HG03045 (cell line): Measurements from ENCODE around the gene HNRNPL.
"Not testable (repeated sequence)": the region's sequence is repeated elsewhere in the genome, so short reads cannot be mapped to it uniquely, and the experiment has no call there.

Experiments
- ATAC-seq: cut with Tn5 transposase; IDR thresholded peaks from one replicate; pipeline ENCODE4 v1.9.1; 2021; ENCODE audit warnings: mild to moderate bottlenecking, moderate library complexity; ENCODE audit not compliant: unreplicated experiment

HNRNPL gene

DNA sequence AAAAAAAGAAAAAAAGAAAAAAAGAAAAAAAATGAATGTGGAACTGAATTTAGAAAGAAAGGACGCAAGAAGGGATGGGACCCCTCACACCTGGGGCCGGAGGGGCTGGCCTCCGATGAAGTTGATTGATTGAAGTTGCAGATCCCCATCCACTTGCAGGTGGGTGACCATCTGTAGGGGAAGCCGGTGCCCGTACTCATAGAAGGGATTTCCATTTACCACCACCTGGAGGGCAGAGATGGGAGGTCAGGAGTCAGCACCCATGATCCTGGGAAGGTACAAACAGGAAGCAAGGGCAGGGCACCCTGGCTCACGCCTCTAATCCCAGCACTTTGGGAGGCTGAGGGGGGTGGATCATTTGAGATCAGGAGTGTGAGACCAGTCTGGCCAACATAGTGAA is 43.4 kb downstream of the HNRNPL start:
- ATAC-seq: no peak

DNA sequence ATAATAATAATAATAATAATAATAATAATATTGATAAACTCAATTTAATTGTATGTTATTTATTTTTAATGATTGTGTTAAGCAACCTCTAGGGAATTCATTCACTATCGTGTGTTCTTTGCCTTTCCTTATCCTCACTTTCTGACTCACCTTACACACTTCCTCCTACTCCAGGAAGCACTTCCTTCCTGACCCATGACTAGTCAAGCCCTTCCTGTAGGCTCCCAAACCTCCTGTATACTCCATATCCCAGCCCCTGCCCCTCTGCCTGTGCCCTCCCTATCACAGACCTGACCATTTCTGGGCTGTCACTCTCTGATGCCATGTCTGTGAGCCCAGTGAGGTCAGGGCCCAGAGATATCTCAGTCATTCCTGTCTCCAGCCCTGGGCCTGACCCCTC is 44.6 kb downstream of the HNRNPL start:
- ATAC-seq: no peak

DNA sequence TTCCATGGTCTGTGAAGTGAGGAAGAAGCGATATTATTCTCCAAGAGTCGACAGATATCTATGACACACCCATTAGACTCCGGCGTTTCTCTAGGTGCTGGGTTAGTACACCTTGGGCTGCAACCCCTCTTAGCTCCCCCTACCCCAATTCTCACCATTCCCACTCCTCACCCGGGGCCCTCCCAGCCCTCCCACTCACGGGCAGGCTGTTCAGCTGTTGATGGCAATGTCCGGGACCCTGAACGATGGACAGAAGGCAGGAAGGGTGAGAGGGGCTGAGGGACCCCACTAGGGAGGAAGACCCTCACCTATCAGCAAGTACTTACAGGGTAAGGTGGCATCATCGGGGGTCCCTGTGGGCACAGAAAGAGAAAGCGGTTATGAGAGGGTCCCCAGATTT is 46.2 kb downstream of the HNRNPL start:
- ATAC-seq: no peak

DNA sequence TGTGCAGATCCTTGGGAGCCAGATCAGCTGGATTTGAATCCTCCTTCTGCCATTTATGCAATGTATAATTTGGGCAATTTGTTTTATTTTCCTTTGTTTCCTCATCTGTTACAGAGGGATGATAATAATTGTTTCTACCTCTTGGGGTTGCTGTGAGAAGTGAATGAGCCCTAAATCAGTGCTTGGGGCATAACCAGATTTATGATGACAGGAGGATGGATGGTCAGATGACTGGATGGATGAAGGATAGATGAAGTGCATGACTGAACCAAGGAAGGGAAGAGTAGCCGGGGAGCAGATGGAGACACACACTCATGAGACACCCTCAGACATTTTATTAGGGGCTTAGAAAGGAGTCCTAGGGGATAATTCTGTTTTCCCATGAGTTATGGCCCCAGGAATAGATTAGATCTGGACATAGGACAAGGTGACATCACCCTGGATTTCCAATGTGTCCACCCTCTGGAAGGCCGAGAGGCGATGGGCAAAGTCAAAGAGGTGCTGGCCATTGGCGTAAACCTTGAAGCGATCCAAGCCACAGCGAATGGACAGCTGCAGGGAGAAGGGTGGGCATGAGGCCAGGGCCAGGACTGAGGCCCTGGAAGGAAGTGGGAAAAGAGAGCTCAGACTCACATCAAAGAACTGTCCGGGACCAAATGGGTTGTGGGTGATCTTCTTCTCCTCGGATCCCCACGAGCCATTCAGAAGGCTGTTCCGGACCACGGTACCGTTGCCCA is 48.3 kb downstream of the HNRNPL start:
- ATAC-seq: no peak

DNA sequence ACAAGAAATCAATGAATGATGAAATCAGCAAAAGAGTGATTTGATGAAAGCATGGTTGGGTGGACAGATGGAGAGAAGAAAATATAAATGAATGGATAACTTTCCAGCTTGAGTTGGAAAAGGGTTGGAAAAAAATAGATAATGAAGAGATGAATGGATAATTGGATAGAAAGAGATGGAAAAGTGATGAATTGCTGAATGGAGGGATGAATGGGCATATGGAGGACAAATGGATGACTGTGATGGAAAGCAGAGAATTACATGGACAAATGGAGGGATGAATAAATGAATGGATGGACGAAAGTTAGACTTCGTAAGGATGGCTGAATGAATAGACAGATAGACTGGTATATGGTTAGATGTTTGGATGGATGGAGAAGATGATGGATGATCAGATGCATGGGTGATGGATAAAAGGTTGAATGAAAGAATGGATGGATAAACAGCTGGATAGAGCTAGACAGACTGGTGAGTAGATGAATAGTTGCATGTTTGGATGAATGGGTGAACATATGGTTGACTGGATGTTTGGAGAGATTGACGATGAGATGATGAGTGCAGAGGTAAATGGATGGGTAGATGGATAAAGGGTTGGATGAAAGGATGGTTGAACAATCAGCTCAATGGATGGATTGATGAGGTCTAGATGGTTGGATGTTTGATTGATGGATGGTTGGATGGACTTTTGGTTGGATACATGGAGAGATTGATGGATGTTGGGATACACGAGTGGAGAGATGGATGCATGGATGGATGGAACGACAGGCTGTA is 49.0 kb downstream of the HNRNPL start:
- no peak for ATAC-seq

DNA sequence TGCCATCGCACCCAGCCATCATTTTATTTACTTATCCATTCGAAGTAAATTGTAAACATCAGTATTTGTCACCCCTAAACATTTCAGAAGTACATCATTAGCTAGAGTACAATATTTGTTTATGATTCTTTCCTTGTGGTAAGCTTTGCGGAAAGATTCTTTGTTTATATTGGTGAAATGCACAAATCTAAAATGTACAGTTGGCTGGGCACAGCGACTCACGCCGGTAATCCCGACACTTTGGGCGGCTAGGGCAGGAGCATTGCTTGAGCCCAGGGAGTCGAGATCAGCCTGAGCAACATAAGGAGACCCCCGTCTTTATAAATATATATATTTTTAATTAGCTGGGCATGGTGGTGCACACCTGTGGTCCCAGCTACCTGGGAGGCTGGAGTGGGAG is 50.7 kb downstream of the HNRNPL start:
- no peak for ATAC-seq

DNA sequence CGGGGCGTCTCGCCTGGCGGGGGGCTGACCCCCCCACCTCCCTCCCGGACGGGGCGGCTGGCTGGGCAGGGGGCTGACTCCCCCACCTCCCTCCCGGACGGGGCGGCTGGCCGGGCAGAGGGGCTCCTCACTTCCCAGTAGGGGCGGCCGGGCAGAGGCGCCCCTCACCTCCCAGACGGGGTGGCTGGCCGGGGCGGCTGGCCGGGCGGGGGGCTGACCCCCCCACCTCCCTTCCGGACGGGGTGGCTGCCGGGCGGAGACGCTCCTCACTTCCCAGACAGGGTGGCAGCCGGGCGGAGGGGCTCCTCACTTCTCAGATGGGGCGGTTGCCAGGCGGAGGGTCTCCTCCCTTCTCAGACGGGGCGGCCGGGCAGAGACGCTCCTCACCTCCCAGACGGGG is 52.0 kb downstream of the HNRNPL start:
- not testable (repeated sequence) for ATAC-seq

DNA sequence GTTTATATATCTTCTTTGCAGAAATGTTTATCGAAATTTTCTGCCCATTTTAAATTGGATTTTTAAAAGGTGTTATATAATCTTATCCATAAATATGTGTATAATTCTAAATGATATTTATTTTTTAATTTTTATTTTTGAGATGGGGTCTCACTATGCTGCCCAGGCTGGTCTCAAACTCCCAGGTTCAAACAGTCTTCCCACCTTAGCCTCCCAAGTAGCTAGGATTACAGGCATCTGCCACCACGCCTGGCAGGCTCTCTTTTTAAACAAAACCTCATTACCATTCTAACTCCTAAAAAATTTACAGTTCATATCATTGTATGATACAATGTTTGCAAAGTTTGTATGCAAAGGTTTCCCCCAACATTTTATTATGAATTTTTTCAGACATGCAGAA is 53.6 kb downstream of the HNRNPL start:
- ATAC-seq: no peak

DNA sequence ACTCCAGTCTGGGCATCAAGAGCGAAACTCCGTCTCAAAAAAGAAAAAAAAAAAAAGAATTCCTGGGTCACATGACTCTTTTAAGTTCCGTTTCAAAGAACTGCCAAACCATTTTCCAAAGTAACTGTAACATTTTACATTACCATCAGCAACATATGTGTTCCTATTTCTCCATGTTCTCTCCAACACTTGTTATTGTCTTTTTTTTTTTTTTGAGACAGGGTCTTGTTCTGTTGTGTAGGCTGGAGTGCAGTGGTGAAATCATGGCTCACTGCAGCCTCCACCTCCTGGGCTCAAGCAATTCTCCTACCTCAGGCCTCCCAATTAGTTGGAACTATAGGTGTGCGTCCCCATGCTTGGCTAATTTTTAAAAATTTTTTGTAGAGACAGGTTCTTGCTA is 54.2 kb downstream of the HNRNPL start:
- ATAC-seq: no peak

DNA sequence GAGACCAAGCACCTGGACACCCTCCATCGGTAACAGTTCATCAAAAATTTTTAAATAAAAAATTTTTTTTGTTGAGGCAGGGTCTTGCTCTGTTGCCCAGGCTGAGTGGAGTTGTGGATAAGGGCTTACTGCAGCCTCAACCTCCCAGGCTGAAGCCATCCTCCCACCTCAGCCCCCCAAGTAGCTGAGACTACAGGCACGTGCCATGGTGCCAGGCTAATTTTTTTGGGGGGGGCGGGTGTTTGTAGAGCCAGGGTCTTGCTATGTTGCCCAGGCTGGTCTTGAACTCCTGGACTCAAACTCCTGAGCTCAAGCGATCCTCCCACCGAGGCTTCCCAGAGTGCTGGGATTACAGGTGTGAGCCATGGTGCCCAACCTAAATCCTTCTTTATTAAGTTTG is 56.1 kb downstream of the HNRNPL start:
- ATAC-seq: no peak

DNA sequence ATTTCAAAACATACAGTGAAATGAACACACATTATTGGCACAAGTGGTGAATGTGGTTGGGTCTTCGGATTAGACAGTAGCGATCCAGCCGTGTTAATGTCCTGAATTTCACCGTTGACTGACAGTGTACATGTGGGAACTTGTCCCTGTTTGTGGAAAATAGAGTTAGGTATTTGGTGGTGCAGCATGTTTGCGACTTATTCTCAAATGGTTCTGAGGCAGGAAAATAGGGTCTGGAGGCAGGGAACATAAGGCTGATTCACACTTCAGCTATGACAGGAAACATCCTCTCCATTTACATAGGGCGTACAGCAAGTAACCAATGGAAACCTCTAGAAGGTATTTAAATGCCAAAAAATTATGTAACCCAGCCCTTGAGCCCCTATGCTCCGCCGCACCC is 56.6 kb downstream of the HNRNPL start:
- no peak for ATAC-seq

DNA sequence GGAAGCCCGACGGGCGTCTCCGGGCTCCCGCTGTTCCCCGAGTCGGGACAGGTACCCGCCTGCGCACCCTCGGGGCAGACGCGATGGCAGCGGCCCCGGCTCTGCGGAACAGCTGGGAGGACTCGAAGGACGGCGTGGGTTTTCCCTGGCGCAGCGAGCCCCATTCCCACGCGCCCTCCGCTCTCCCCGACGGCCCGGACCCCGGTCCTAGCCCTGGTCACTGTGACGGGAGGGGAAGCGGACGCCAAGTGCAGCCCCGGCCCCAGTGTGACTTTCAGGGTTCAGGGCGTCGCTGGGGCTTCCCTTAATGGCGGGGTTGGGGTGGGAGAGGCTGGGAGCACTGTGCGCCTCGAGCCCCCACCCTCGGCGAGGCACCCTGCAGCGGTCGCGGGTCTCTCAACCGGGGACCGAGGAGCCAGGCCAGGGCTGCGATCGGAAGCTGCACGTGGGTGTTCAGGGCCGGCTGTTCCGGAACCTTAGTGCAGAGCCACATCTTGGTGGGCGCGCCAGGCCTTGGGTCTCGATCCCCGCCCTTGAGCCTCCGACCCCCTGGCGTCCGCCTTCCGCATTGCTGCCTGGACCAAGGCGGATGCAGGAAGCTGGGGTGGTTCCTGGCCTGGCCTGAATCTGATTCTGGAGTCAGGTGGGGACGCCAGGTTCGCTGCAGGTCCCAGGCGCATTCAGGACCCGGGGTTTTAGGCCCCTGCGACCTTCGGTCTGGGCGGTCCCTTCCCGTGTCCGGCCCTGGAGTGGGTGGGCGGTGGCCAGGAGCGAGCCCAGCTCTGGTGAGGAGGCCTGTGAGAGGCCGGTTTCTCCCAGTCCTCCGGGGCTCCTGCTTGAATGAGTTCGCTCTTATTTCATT is 57.3 kb downstream of the HNRNPL start:
- ATAC-seq: no peak

DNA sequence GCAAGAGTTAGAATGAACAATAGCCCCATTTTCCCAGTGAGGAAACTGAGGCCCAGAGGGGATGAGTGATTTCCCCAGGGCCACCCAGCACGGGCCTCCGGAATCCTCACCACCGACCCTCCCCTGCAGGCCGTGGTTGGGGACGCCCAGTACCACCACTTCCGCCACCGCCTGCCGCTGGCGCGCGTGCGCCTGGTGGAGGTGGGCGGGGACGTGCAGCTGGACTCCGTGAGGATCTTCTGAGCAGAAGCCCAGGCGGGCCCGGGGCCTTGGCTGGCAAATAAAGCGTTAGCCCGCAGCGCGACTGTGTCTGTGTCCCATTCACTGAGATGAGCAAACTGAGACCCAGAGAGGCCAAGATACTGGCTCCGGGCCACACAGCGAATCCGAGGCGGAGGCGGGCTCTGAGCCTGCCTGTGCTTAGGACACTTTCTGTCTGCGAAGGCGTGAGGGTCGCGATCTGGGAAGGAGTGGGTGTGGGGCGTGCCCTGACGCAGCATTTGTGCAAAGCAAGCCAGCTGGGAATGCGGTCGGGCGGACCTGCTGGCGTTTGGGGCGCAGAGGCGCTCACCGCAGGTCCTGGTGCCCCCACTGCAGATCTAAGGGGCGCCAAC is 58.2 kb downstream of the HNRNPL start:
- peak; percentile 57 for ATAC-seq

DNA sequence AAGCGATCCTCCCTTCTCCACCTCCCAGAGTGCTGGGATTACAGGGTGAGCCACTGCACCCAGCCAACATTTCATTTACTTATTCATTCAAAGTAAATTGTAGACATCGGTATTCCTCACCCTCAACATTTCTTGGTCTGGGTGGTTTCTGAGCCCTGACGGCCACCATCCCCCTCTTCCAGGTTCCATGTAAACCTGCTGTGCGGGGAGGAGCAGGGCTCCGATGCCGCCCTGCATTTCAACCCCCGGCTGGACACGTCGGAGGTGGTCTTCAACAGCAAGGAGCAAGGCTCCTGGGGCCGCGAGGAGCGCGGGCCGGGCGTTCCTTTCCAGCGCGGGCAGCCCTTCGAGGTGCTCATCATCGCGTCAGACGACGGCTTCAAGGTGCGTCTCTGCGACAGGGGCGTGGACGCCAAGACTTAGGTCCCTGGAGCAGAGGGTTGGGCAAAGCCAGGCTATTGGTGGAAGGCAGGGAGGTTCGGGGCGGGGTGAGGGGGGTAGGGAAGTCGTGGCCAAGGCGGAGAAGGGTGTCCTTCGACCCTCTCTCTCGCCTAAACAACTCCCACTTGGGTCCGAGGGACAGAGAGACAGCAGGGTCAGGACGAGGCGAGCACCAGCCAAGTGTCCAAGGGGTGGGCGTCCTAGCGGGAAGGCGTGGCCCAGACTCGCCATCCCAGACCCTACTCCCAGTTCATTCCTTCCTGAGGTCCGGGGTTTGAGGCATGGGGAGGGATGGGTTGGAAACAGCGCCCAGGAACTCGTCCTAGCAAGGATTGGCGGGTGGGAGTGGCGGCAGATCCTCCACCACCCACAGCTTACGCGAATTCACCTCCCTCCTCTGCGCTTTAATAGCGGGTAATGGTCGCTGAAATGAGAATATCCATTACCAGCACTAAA is 59.0 kb downstream of the HNRNPL start:
- ATAC-seq: not testable (repeated sequence)

DNA sequence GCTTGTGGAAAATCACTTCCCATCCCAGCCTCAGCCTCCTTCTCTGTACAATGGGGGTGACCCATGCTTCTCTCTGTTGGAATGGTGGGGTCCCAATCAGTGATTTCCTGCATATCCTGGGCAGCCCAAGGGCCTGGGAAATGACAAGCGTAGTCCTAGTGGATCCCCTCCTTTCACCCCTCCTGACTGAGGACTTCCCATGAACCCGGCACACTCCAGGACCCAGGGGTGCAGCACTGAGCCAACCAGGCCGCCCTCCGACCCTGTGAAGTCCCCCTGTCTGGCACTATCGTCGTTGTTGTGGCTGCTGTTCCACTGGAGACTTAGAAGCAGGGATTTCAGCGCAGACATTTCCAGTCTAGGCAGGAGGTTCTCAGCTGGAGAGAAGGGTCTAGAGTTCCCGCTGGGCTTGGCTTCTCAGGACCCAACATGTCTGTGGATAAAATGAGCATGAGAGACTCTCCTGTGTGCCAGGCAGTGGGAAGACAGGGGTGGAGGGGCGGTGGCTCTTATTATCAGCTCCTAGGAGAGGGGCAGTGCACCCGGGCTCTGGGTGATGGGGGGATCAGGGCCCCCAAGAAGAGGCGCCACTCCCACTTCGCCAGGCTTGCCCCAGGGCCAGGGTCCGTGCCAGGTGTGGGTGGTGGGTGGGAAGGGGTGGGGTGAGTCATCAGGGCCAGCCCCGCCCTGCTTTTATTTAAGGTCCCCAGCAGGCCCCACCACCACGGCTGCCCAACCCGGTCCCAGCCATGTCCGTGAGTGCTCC is 61.1 kb downstream of the HNRNPL start, which contains the start of gene LGALS7B:
Gene LGALS7B, plus strand, starts transcription at position 723 of the 766 bp plus-strand sequence. Its CDS starts 27 bp downstream, at position 750.
- ATAC-seq: no peak

DNA sequence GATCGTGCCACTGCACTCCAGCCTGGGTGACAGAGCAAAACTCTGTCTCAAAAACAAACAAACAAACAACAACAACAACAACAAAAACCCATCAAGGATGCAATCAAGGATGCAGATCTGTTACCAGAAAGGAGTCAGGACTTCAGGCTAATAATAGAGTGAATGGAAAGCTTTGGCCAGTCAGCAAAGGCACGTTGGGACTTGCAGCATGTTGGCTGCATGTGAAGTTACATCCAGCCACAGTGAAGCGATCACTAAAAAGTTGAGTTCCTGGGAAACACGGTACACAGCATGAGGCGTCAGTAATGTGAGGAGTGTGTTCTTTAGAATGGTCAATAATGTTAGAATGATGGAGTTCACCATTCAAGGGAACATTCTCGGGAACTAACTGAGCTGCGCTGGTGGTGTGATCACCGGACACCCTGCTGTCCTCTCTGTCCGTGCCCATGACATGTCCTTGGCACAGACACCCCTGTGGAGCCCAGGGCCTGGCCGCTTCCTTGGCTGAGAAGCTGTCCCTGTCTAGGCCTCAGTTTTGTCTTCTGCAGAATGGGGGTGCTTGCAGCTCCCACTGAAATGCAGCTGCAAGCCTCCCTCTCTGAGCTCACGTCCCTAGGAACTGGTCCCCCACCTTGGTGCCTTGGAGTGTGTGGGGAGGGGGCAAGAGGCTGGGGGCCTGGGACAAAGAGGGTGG is 63.1 kb downstream of the HNRNPL start:
- ATAC-seq: no peak
